Neural progenitor cell (in vitro differentiated cells): Measurements from ENCODE around the gene ZNF516. TPM values are rescaled to one million over a fixed set of nuclear protein-coding genes. Genes with fewer than 3 reads are reported as not detected.

Experiments
- DNase-seq: peaks from one replicate; pipeline ENCODE4 v3.0.0-alpha.2; 2016; ENCODE audit warnings: low spot score
- H2AFZ ChIP-seq: fragments of 200-600 bp; sonication (generic); replicated peaks from 2 replicates; pipeline ENCODE4 v1.6.1; 2016; ENCODE audit warnings: antibody characterized with exemption
- H3F3A ChIP-seq: fragments of 200-600 bp; sonication (generic); 2 replicates; pipeline ENCODE4 v1.6.1; 2016; ENCODE audit warnings: antibody characterized with exemption, low read depth
- H3K27ac ChIP-seq: fragments of 200-600 bp; sonication (generic); 2 replicates; pipeline ENCODE4 v1.5.1; 2016; ENCODE audit warnings: mild to moderate bottlenecking
- H3K27me3 ChIP-seq: fragments of 200-600 bp; sonication (generic); 2 replicates; pipeline ENCODE4 v1.6.1; 2016; ENCODE audit warnings: mild to moderate bottlenecking, moderate library complexity
- H3K36me3 ChIP-seq: fragments of 200-600 bp; sonication (generic); 2 replicates; pipeline ENCODE4 v1.5.1; 2016
- H3K4me1 ChIP-seq: fragments of 200-600 bp; sonication (generic); 2 replicates; pipeline ENCODE4 v1.6.1; 2016; ENCODE audit warnings: mixed run types
- H3K4me2 ChIP-seq: fragments of 200-600 bp; sonication (generic); 2 replicates; pipeline ENCODE4 v1.6.1; 2016
- H3K4me3 ChIP-seq: fragments of 200-600 bp; sonication (generic); 2 replicates; pipeline ENCODE4 v1.5.1; 2016
- H3K79me2 ChIP-seq: fragments of 200-600 bp; sonication (generic); 2 replicates; pipeline ENCODE4 v1.6.1; 2016; ENCODE audit warnings: low read depth
- H3K9ac ChIP-seq: fragments of 200-600 bp; sonication (generic); 2 replicates; pipeline ENCODE4 v1.6.1; 2016
- H3K9me3 ChIP-seq: fragments of 200-600 bp; sonication (generic); 2 replicates; pipeline ENCODE4 v1.5.1; 2016; ENCODE audit warnings: low read depth
- H4K20me1 ChIP-seq: fragments of 200-600 bp; sonication (generic); 2 replicates; pipeline ENCODE4 v1.6.1; 2016; ENCODE audit warnings: low read depth
- H3K27ac Mint-ChIP-seq: 3 replicates; pipeline ENCODE4 v1.8.0; 2021; ENCODE audit warnings: mixed read lengths
- H3K27me3 Mint-ChIP-seq: 2 replicates; pipeline ENCODE4 v1.8.0; 2022; ENCODE audit warnings: low read depth, mild to moderate bottlenecking, inconsistent platforms, moderate library complexity, mixed read lengths; ENCODE audit not compliant: insufficient read depth
- H3K36me3 Mint-ChIP-seq: 3 replicates; pipeline ENCODE4 v1.8.0; 2021; ENCODE audit warnings: mixed read lengths
- H3K4me1 Mint-ChIP-seq: 3 replicates; pipeline ENCODE4 v1.8.0; 2021; ENCODE audit warnings: mixed read lengths
- H3K4me3 Mint-ChIP-seq: 3 replicates; pipeline ENCODE4 v1.8.0; 2021; ENCODE audit warnings: mild to moderate bottlenecking, moderate library complexity, mixed read lengths
- H3K9me3 Mint-ChIP-seq: 3 replicates; pipeline ENCODE4 v1.8.0; 2020; ENCODE audit warnings: mixed read lengths
- CTCF ChIP-seq: fragments of 200-600 bp; sonication (generic); IDR thresholded peaks from 2 replicates; pipeline ENCODE4 v1.5.1; 2017; ENCODE audit warnings: antibody characterized with exemption, mild to moderate bottlenecking
- EZH2 ChIP-seq: fragments of 200-600 bp; sonication (generic); IDR thresholded peaks from 2 replicates; pipeline ENCODE4 v1.6.1; 2017; ENCODE audit warnings: antibody characterized with exemption, mild to moderate bottlenecking, moderate library complexity
- EZH2phosphoT487 ChIP-seq: fragments of 200-600 bp; sonication (generic); IDR thresholded peaks from 2 replicates; pipeline ENCODE4 v1.6.1; 2017; ENCODE audit warnings: antibody characterized with exemption
- total RNA-seq: library from RNA; depleted of rRNA; stranded (reverse); fragments of >200 nt; gene quantifications from 2 replicates; pipeline ENCODE4 v1.2.3, GENCODE V29; 2015; ENCODE audit warnings: low replicate concordance

Gene ZNF516
- total RNA-seq, 1 donor from 2014 or later, result 45.5 TPM

GRCh38 chr18:76463358-76463757, 31.7 kb downstream of the ZNF516 start:
- no peak overlapping the region for H3K4me3 ChIP-seq
- no peak overlapping the region for H3K4me3 Mint-ChIP-seq
- H3K27ac ChIP-seq, result no peak overlapping the region
- peaks cover 6% of the 10 kb centered on the region for H3K27me3 Mint-ChIP-seq
- peaks cover 27% of the 10 kb centered on the region for H3K4me1 Mint-ChIP-seq
- H3K4me2 ChIP-seq, result no peak overlapping the region
- no peak overlapping the region for H2AFZ ChIP-seq
- no peak overlapping the region for H3K9ac ChIP-seq
- H3K36me3 Mint-ChIP-seq, result peaks cover 52% of the 10 kb centered on the region
- peaks cover 5% of the 10 kb centered on the region for H3K4me1 ChIP-seq
- no peaks in the 10 kb centered on the region for H3K27me3 ChIP-seq
- no peak for DNase-seq
- no peaks in the 10 kb centered on the region for H3F3A ChIP-seq
- no peak overlapping the region for H3K27ac Mint-ChIP-seq
- H3K9me3 Mint-ChIP-seq, result peaks cover 11% of the 10 kb centered on the region
- H3K79me2 ChIP-seq, result peaks cover 97% of the 10 kb centered on the region
- no peaks in the 10 kb centered on the region for H3K36me3 ChIP-seq
- peaks cover 98% of the 10 kb centered on the region for H4K20me1 ChIP-seq
- no peak for TF ChIP-seq EZH2phosphoT487
- no peak for TF ChIP-seq CTCF
- TF ChIP-seq EZH2, result no peak
- H3K9me3 ChIP-seq, result no peaks in the 10 kb centered on the region

GRCh38 chr18:76462326-76462694, 32.7 kb downstream of the ZNF516 start:
- peaks cover 10% of the 10 kb centered on the region for H3K4me1 ChIP-seq

GRCh38 chr18:76461692-76462325, 33.2 kb downstream of the ZNF516 start:
- Histone ChIP-seq H3K9ac (no peak overlapping the region), H3F3A (peaks cover 7% of the 10 kb centered on the region), H3K36me3 (no peaks in the 10 kb centered on the region), H3K27me3 (no peaks in the 10 kb centered on the region), H3K27ac (no peak overlapping the region), H3K4me2 (no peak overlapping the region), H3K79me2 (peaks cover 99% of the 10 kb centered on the region), H2AFZ (no peak overlapping the region), H3K4me1 (peaks cover 15% of the 10 kb centered on the region), H4K20me1 (peaks cover 100% of the 10 kb centered on the region), H3K4me3 (no peak overlapping the region), H3K9me3 (no peaks in the 10 kb centered on the region)
- Mint-ChIP-seq H3K4me3 (no peak overlapping the region), H3K27me3 (peaks cover 6% of the 10 kb centered on the region), H3K36me3 (peaks cover 47% of the 10 kb centered on the region), H3K27ac (no peak overlapping the region), H3K9me3 (peaks cover 11% of the 10 kb centered on the region), H3K4me1 (peaks cover 34% of the 10 kb centered on the region)
- TF ChIP-seq EZH2 (no peak), EZH2phosphoT487 (no peak), CTCF (no peak)
- no peak for DNase-seq

More at GRCh38 chr18:76462326-76462694, 32.7 kb downstream of the ZNF516 start:
- Histone ChIP-seq H3K36me3 (no peaks in the 10 kb centered on the region), H3K79me2 (peaks cover 97% of the 10 kb centered on the region), H3K4me3 (no peak overlapping the region), H3K4me2 (no peak overlapping the region), H3K27ac (no peak overlapping the region), H3K9me3 (no peaks in the 10 kb centered on the region), H3F3A (peaks cover 2% of the 10 kb centered on the region), H3K27me3 (no peaks in the 10 kb centered on the region), H4K20me1 (peaks cover 98% of the 10 kb centered on the region), H2AFZ (no peak overlapping the region), H3K9ac (no peak overlapping the region)
- Mint-ChIP-seq H3K4me3 (no peak overlapping the region), H3K27me3 (peaks cover 6% of the 10 kb centered on the region), H3K27ac (no peak overlapping the region), H3K36me3 (peaks cover 47% of the 10 kb centered on the region), H3K9me3 (peaks cover 11% of the 10 kb centered on the region), H3K4me1 (peaks cover 29% of the 10 kb centered on the region)
- TF ChIP-seq EZH2phosphoT487, result no peak
- TF ChIP-seq CTCF, result no peak
- no peak for TF ChIP-seq EZH2
- DNase-seq, result no peak
